Measurements from ENCODE around the gene NR4A1. TPM values are rescaled to one million over a fixed set of nuclear protein-coding genes. Genes with fewer than 3 reads are reported as not detected.

NR4A1 gene
- total RNA-seq, 4 donors from 2014 or later: 390 to 1,252 (median 718) TPM

DNA sequence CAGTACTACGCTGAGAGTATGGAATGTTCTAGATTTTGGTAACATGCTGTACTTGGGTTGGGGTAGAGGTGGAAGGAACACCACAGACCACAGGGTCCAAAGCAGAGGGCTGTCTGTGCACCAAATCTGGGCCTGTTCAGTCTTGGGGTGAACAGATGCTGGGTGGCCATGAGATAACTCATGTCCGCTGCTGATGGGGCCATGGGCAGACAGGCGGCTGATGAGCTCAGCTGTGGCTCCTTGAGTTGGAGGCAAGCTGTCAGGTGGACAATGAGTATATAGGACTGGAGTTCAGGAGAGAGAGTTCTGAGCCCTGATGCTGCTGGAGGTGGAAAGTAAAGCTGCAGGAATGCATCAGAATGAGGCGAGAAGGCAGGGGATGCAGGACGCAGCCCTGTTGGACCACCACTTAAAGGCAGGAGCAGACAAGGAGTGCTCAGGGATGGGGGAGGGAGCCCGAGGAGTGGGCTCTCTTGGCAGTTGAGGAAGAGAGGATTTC lies 34.5 kb downstream of the NR4A1 start:
- peaks cover 0 to 5% of the 10 kb centered on the region in 2 donors for H3K27me3 ChIP-seq
- no peaks in the 10 kb centered on the region for H3K36me3 ChIP-seq
- peaks cover 0 to 34% (median 26%) of the 10 kb centered on the region in 4 donors for H3K4me1 ChIP-seq
- DNase-seq (ENCODE audit: low spot score in 2 of 2): no peak
- H3K9me3 ChIP-seq: no peaks in the 10 kb centered on the region
- peak overlapping the region in 1 of 4 donors; percentile 5 for H3K27ac ChIP-seq
- 89 to 90% methylated on average over 6 of the region's 6 CpGs for WGBS, 2 donors
- TF ChIP-seq EP300 (IDR thresholded peaks at IDR 0.05): no peak
- TF ChIP-seq POLR2A (IDR thresholded peaks at IDR 0.05): no peak
- TF ChIP-seq, protein P1, sequence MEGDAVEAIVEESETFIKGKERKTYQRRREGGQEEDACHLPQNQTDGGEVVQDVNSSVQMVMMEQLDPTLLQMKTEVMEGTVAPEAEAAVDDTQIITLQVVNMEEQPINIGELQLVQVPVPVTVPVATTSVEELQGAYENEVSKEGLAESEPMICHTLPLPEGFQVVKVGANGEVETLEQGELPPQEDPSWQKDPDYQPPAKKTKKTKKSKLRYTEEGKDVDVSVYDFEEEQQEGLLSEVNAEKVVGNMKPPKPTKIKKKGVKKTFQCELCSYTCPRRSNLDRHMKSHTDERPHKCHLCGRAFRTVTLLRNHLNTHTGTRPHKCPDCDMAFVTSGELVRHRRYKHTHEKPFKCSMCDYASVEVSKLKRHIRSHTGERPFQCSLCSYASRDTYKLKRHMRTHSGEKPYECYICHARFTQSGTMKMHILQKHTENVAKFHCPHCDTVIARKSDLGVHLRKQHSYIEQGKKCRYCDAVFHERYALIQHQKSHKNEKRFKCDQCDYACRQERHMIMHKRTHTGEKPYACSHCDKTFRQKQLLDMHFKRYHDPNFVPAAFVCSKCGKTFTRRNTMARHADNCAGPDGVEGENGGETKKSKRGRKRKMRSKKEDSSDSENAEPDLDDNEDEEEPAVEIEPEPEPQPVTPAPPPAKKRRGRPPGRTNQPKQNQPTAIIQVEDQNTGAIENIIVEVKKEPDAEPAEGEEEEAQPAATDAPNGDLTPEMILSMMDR (IDR thresholded peaks at IDR 0.05): no peak
- no peak overlapping the region for H3K4me3 ChIP-seq

DNA sequence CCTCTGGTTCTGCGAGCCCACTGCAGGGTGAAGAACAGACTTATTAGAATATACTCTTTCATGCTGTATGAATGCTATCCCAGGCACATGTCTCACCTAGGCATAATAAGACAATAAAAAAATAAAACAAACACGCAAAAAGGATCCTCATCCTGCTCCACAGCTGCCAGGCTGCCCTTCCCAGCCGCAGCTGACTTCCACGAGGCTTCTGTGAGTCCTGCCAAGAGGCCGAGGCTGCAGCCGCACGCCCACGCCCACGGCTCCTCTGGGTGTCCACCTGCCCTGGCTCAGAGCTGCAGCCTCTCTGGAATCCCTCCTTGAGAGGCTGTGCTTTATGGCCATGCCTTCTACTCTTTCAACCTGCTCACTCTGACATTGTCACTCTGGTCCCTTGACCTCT lies 35.1 kb downstream of the NR4A1 start:
- DNase-seq (ENCODE audit: low spot score in 2 of 2): no peak
- no peaks in the 10 kb centered on the region for H3K9me3 ChIP-seq
- H3K27me3 ChIP-seq: peaks cover 0 to 5% of the 10 kb centered on the region in 2 donors
- H3K27ac ChIP-seq: peak overlapping the region in 1 of 4 donors; percentile 5
- H3K4me1 ChIP-seq: peaks cover 0 to 28% (median 20%) of the 10 kb centered on the region in 4 donors
- TF ChIP-seq EP300 (IDR thresholded peaks at IDR 0.05) (no peak), POLR2A (IDR thresholded peaks at IDR 0.05) (no peak)
- TF ChIP-seq, protein P1 (IDR thresholded peaks at IDR 0.05): no peak
- no peaks in the 10 kb centered on the region for H3K36me3 ChIP-seq
- H3K4me3 ChIP-seq: no peak overlapping the region
- 44% methylated on average over 9 of the region's 9 CpGs for WGBS, 2 donors

DNA sequence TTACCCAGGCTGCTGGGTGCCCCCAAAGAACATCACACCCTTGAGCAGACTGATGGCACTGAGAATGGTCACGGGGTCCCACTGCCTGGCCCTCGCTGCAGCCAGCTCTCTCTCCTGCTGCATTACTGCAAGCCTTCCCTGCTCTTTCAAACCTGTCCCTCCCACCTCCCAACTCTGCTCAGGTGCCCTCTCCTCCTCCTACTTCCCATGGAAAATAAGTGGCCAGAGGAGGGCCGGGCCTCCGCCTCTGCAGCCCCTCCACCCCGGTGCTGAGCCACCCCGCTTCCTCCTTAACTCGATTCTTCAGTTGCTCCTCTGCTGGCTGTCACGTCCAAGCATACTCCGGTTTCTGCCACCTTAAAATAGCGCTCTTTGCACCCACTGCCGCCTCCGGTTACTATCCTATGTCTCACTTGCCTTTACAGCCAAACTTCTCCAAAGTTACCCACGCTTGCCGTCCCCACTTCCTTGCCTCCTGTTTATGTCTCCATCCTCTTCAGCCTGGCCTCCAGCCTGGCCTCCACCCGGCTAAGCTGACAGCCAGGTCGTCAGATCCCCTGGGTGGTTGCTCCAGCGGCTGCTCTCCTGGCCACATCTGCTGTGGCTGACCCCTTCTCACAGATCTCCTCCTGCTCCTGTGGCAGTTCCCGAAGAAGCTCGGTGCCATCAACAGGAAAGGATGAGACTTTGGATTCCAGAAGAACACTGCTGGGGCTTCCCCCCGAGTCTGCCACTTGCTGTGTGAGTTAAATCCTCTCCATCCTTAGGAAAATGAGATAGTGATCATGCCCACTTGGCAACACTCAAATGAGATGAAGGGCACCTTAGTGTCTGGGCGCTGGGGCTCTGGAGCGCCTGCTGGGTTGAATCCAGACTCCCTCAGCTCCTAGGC lies 35.9 kb downstream of the NR4A1 start:
- H3K4me1 ChIP-seq: peaks cover 0 to 20% (median 12%) of the 10 kb centered on the region in 4 donors
- H3K4me3 ChIP-seq: no peak overlapping the region
- no peaks in the 10 kb centered on the region for H3K36me3 ChIP-seq
- TF ChIP-seq EP300 (IDR thresholded peaks at IDR 0.05) (no peak), POLR2A (IDR thresholded peaks at IDR 0.05) (no peak)
- TF ChIP-seq, protein P1 (IDR thresholded peaks at IDR 0.05): no peak
- 74 to 79% methylated on average over 20 to 22 of the region's 22 CpGs for WGBS, 2 donors
- no peak for DNase-seq (ENCODE audit: low spot score in 2 of 2)
- H3K27me3 ChIP-seq: peaks cover 0 to 5% of the 10 kb centered on the region in 2 donors
- H3K27ac ChIP-seq: no peak overlapping the region
- no peaks in the 10 kb centered on the region for H3K9me3 ChIP-seq

DNA sequence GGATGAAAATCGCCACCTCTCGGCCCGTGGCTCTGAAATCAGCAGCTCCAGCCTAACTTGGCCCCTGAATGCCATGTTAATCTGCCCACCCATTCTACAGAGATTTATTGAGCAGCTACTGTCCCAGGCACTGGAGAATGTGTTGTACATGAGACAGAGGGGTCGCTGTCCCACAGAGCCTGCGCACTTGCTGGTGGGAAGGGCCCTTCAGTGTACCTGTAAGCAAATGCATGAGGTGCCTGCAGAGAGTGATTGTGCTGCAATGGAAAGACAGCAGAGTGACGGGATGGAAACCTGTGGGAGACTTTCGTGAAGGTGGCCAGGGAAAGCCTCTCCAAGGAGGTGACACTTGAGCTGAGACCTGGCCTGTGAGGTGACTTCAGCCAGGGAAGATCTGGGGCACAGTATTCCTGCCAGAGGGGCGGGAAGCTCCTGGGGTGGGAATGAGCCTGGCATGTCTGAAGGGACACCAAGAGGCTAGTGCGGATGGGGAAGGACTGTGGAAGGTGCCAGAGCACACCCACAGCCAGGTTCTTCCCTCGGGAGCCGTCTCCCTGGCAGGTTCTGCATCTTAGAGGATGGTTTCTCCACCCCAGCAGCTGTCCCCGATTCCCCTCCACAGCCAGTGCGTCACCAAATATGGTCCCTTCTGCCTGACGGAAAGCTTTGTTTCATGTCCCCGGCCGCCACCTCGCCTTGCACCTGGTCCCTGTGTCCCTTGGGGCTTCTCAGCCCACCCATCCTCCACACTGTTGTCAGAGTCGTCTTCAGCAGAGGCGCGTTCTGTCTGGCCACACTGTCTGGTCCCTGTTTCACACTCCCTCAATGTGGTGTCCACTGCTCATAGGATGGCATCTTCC lies 36.9 kb downstream of the NR4A1 start:
- H3K27me3 ChIP-seq: peaks cover 0 to 5% of the 10 kb centered on the region in 2 donors
- H3K27ac ChIP-seq: no peak overlapping the region
- no peaks in the 10 kb centered on the region for H3K36me3 ChIP-seq
- TF ChIP-seq EP300 (IDR thresholded peaks at IDR 0.05) (no peak), POLR2A (IDR thresholded peaks at IDR 0.05) (no peak)
- TF ChIP-seq, protein P1 (IDR thresholded peaks at IDR 0.05): no peak
- 84 to 88% methylated on average over 20 of the region's 20 CpGs for WGBS, 2 donors
- no peaks in the 10 kb centered on the region for H3K9me3 ChIP-seq
- H3K4me3 ChIP-seq: no peak overlapping the region
- no peak for DNase-seq (ENCODE audit: low spot score in 2 of 2)
- peaks cover 0 to 10% (median 2%) of the 10 kb centered on the region in 4 donors for H3K4me1 ChIP-seq
